Activated CD4-positive, alpha-beta T cell treated with anti-CD3 and anti-CD28 coated beads, Interleukin-2, amount 10 ng/mL, durations not matched to agents 7 days and 5 days (primary cell): ENCODE results near the gene ANGEL1. TPM values are rescaled to one million over a fixed set of nuclear protein-coding genes. Genes with fewer than 3 reads are reported as not detected.

Experiments
- CTCF ChIA-PET: fragments of 350-600 bp; sonication (Branson Sonifier 250); formaldehyde crosslinking; loops from one replicate; lab custom pipeline; 2021; ENCODE audit warnings: antibody characterized with exemption; lab: Charles Lee
- POLR2A ChIA-PET: fragments of 350-600 bp; sonication (Branson Sonifier 250); formaldehyde crosslinking; loops from one replicate; lab custom pipeline; 2021; ENCODE audit warnings: antibody characterized with exemption; lab: Charles Lee
- DNase-seq: peaks from one replicate; pipeline ENCODE4 v3.0.0-alpha.2; 2020
- H3K27ac Mint-ChIP-seq: one replicate; pipeline ENCODE4 v1.8.0; 2021; ENCODE audit warnings: mild to moderate bottlenecking, moderate library complexity, mixed read lengths
- H3K27me3 Mint-ChIP-seq: one replicate; pipeline ENCODE4 v1.8.0; 2021; ENCODE audit warnings: mixed read lengths
- H3K36me3 Mint-ChIP-seq: one replicate; pipeline ENCODE4 v1.8.0; 2021; ENCODE audit warnings: low read depth, mixed read lengths
- H3K4me1 Mint-ChIP-seq: one replicate; pipeline ENCODE4 v1.8.0; 2021; ENCODE audit warnings: mixed read lengths
- H3K4me3 Mint-ChIP-seq: one replicate; pipeline ENCODE4 v1.8.0; 2021; ENCODE audit warnings: mild to moderate bottlenecking, moderate library complexity, mixed read lengths
- H3K9me3 Mint-ChIP-seq: one replicate; pipeline ENCODE4 v1.8.0; 2021; ENCODE audit warnings: mixed read lengths
- total RNA-seq, 2 experiments: library from RNA; stranded (reverse); gene quantifications; one replicate each; pipeline ENCODE4 v1.2.3, GENCODE V29; 2021

Gene ANGEL1
- total RNA-seq, 2 experiments from 2014 or later: 13.7 TPM

- H3K36me3 Mint-ChIP-seq: peaks cover 4% of the 10 kb centered on the region
- H3K27ac Mint-ChIP-seq: peak overlapping the region; percentile 72
- POLR2A ChIA-PET: interaction anchor here (0.7 kb wide), 2 partner anchors 28 to 1930 kb away, joined by 3 to 5 read pairs; no protein-coding TSS in a partner anchor
- CTCF ChIA-PET: interaction anchor here (0.6 to 1.4 kb wide), 7 partner anchors 9 to 624 kb away, joined by 3 to 6 read pairs (median 3); no protein-coding TSS in a partner anchor
- no peaks in the 10 kb centered on the region for H3K9me3 Mint-ChIP-seq
- peak; percentile 41 for DNase-seq
- peak overlapping the region; percentile 82 for H3K4me3 Mint-ChIP-seq
- H3K4me1 Mint-ChIP-seq: peaks cover 27% of the 10 kb centered on the region
- no peaks in the 10 kb centered on the region for H3K27me3 Mint-ChIP-seq
Observed at GRCh38 chr14:76810953-76811400, 1.7 kb downstream of the ANGEL1 start.

DNA sequence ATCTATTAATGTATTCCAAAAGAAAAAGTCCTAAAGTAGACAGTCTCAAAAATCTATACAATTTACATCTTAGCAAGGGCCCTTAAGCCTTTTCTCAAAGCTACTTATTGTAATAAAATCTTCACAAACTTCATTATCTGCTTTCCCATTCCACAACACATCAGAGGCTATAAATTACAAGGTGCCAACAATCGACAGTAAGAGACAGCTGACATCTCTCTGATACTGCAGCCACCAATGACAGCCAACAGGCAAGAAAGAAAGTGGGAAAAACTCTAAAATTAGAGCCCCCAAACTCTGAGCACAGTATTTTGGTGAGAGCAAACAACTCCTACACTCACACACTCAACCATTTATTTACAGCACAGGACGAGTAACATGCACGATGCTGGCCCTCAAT is 2.2 kb downstream of the ANGEL1 start:
- H3K9me3 Mint-ChIP-seq: no peaks in the 10 kb centered on the region
- H3K27me3 Mint-ChIP-seq: no peaks in the 10 kb centered on the region
- peaks cover 27% of the 10 kb centered on the region for H3K4me1 Mint-ChIP-seq
- H3K36me3 Mint-ChIP-seq: peaks cover 4% of the 10 kb centered on the region
- CTCF ChIA-PET: interaction anchor here (0.6 to 1.3 kb wide), 7 partner anchors 12 to 111 kb away, joined by 3 to 5 read pairs (median 3); no protein-coding TSS in a partner anchor
- H3K4me3 Mint-ChIP-seq: peak overlapping the region; percentile 82
- DNase-seq: no peak
- peak overlapping the region; percentile 72 for H3K27ac Mint-ChIP-seq
- POLR2A ChIA-PET: interaction anchor here (0.7 kb wide), 1 partner anchor 1930 kb away, joined by 3 read pairs; no protein-coding TSS in a partner anchor

DNA sequence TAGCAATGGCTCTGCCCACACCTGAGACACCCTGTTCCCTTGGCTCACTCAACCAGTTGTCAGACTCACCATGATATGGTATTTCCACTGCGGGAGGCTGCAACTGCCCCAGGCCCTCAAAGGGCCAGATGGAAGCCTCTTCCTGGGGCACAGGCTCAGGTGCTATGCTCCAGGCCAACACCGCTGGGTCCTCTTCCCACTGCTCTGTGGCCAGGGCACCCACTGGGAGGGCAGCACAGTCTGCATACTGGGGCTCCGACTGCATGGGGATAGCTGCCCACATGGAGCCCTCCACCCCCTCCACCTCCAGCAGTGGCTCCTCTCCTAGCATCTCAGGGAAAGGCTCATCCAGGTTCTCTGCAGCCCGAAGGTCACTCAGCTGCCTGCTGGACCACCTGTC is 3.7 kb downstream of the ANGEL1 start:
- no peak overlapping the region for H3K27ac Mint-ChIP-seq

DNA sequence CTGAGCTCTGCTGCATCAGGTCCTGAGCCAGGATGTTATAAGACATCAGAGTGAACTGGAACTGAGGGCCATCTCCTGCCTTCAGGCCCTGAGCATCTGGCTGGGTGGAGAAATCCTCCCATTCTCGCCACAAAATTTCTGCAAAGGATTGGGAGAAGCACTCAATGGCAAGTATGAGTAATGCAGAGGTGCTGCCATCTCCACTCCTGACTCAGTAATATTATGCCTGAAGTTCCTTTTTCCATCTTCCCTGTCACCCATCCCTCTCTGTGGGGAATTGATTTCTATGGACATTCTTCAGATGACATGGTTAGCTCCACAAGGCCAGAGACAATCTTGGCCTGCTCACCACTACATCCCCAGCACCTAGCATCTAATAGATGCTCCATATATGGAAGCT is 4.7 kb downstream of the ANGEL1 start:
- H3K27ac Mint-ChIP-seq: no peak overlapping the region
- DNase-seq: no peak
- H3K4me1 Mint-ChIP-seq: peaks cover 24% of the 10 kb centered on the region
- H3K9me3 Mint-ChIP-seq: no peaks in the 10 kb centered on the region
- POLR2A ChIA-PET: interaction anchor here (0.7 kb wide), 1 partner anchor 38 kb away, joined by 3 read pairs; no protein-coding TSS in a partner anchor
- H3K27me3 Mint-ChIP-seq: no peaks in the 10 kb centered on the region
- no peak overlapping the region for H3K4me3 Mint-ChIP-seq
- CTCF ChIA-PET: interaction anchor here (2.3 kb wide), 1 partner anchor 98 kb away, joined by 5 read pairs; no protein-coding TSS in a partner anchor
- H3K36me3 Mint-ChIP-seq: peaks cover 14% of the 10 kb centered on the region

More for the DNA sequence above, 3.7 kb downstream of the ANGEL1 start:
- no peaks in the 10 kb centered on the region for H3K9me3 Mint-ChIP-seq
- ChIA-PET CTCF (interaction anchor here (1.3 to 2.3 kb wide), 2 partner anchors 28 to 99 kb away, joined by 3 to 5 read pairs; no protein-coding TSS in a partner anchor), POLR2A (no interaction called here)
- DNase-seq: no peak
- peaks cover 5% of the 10 kb centered on the region for H3K36me3 Mint-ChIP-seq
- peaks cover 27% of the 10 kb centered on the region for H3K4me1 Mint-ChIP-seq
- no peak overlapping the region for H3K4me3 Mint-ChIP-seq
- H3K27me3 Mint-ChIP-seq: no peaks in the 10 kb centered on the region

DNA sequence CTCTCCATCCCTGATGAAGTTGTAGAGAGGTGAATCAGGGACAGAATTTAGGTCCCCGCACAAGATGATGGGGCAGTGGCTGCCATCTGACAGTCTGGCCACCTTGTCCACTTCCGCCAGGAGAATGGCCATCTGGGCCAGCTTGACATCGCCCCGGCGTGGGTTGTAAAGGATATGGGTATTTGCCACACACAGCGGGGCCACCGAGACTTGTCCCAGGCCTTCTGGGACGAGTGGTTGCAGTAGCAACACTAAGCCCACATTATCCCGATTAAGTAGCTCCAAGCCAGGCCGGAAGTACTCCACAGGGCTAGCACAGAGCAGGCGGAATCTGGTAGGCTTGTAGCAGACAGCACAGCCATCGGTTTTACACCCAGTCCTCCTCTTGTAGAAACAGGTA is 6.2 kb downstream of the ANGEL1 start:
- Mint-ChIP-seq H3K4me3 (no peak overlapping the region), H3K4me1 (peaks cover 15% of the 10 kb centered on the region), H3K9me3 (no peaks in the 10 kb centered on the region), H3K27me3 (no peaks in the 10 kb centered on the region), H3K36me3 (peaks cover 26% of the 10 kb centered on the region), H3K27ac (no peak overlapping the region)
- POLR2A ChIA-PET: no interaction called here
- DNase-seq: no peak
- CTCF ChIA-PET: interaction anchor here (0.6 to 1.7 kb wide), 3 partner anchors 21 to 371 kb away, joined by 3 to 6 read pairs (median 4); no protein-coding TSS in a partner anchor

GRCh38 chr14:76793956-76794355 is 18.7 kb downstream of the ANGEL1 start:
- POLR2A ChIA-PET: no interaction called here

DNA sequence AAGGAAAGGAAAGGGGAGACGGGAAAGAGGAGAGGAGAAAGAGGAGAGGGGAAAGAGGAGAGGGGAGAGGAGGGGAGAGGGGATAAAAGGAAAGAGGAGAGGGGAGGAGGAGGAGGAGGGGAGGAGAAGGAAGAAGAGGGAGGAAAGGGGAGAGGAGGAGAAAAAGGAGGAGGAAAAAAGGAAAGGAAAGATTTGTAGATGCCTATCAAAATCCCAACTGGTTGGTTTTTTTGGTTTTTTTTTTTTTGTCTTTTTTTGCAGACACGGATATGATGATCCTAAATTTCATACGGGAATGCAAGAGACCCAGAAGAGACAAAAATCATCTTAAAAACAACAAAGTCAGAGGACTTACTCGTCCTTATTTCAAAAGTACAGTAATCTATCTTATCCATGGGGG is 19.4 kb downstream of the ANGEL1 start:
- no peak for DNase-seq
- peaks cover 7% of the 10 kb centered on the region for H3K36me3 Mint-ChIP-seq

More at GRCh38 chr14:76793956-76794355, 18.7 kb downstream of the ANGEL1 start:
- Mint-ChIP-seq H3K4me1 (no peaks in the 10 kb centered on the region), H3K27ac (no peak overlapping the region), H3K9me3 (no peaks in the 10 kb centered on the region), H3K36me3 (peaks cover 4% of the 10 kb centered on the region), H3K27me3 (no peaks in the 10 kb centered on the region), H3K4me3 (no peak overlapping the region)
- DNase-seq: no peak
- CTCF ChIA-PET: no interaction called here

DNA sequence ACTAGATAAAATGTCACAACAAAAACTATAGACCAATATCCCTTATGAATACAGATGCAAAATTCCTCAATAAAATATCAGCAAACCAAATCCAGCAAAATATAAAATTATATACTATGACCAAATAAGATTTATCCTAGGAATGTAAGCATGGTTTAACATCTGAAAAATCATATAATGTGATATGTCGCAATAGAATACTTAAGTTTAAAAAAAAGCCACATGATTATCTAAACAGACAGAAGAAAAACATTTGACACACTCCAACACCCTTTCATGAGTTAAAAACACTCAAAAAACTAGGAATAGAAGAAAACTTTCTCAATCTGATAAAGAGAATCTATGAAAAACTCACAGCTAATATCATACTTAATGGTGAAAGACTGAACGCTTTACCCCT is 20.3 kb downstream of the ANGEL1 start:
- CTCF ChIA-PET: no interaction called here
- Mint-ChIP-seq H3K27me3 (no peaks in the 10 kb centered on the region), H3K4me1 (no peaks in the 10 kb centered on the region), H3K27ac (no peak overlapping the region), H3K9me3 (no peaks in the 10 kb centered on the region), H3K4me3 (no peak overlapping the region), H3K36me3 (peaks cover 7% of the 10 kb centered on the region)
- DNase-seq: no peak
- POLR2A ChIA-PET: no interaction called here

More for the DNA sequence above, 19.4 kb downstream of the ANGEL1 start:
- H3K4me1 Mint-ChIP-seq: no peaks in the 10 kb centered on the region
- no peak overlapping the region for H3K27ac Mint-ChIP-seq
- H3K9me3 Mint-ChIP-seq: no peaks in the 10 kb centered on the region
- CTCF ChIA-PET: no interaction called here
- POLR2A ChIA-PET: no interaction called here
- no peaks in the 10 kb centered on the region for H3K27me3 Mint-ChIP-seq
- no peak overlapping the region for H3K4me3 Mint-ChIP-seq

DNA sequence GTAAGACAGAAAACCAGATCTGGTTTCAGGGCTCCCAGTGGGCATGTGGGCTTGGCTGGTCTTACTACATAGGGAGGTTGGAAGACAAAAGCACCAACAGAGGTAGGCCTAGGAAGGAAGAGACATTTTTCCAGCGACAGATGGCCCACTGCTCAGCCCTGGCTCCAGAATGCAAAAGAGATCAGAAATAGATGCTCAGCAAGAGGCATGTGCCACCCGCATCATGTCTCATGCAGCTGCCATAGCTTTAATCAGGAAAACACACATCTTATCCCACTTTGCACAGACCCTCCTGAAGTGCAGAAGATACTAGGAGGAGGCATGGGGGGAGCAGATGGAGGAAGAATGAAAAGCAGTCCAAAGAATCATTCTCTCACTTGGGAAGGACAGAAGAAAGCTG is 26.1 kb downstream of the ANGEL1 start:
- POLR2A ChIA-PET: no interaction called here
- Mint-ChIP-seq H3K36me3 (peaks cover 6% of the 10 kb centered on the region), H3K4me1 (peaks cover 36% of the 10 kb centered on the region), H3K9me3 (no peaks in the 10 kb centered on the region), H3K4me3 (no peak overlapping the region), H3K27ac (no peak overlapping the region), H3K27me3 (no peaks in the 10 kb centered on the region)
- CTCF ChIA-PET: no interaction called here
- DNase-seq: no peak

GRCh38 chr14:76784881-76785280 is 27.8 kb downstream of the ANGEL1 start:
- Mint-ChIP-seq H3K27ac (no peak overlapping the region), H3K4me1 (peaks cover 45% of the 10 kb centered on the region), H3K27me3 (no peaks in the 10 kb centered on the region), H3K9me3 (no peaks in the 10 kb centered on the region), H3K36me3 (peaks cover 6% of the 10 kb centered on the region), H3K4me3 (no peak overlapping the region)
- CTCF ChIA-PET: interaction anchor here (0.7 to 3.1 kb wide), 13 partner anchors 9 to 78 kb away, joined by 3 to 17 read pairs (median 6); partner anchors contain the start of gene ANGEL1
- POLR2A ChIA-PET: interaction anchor here (0.6 kb wide), 1 partner anchor 95 kb away, joined by 3 read pairs; no protein-coding TSS in a partner anchor
- DNase-seq: peak; percentile 63

DNA sequence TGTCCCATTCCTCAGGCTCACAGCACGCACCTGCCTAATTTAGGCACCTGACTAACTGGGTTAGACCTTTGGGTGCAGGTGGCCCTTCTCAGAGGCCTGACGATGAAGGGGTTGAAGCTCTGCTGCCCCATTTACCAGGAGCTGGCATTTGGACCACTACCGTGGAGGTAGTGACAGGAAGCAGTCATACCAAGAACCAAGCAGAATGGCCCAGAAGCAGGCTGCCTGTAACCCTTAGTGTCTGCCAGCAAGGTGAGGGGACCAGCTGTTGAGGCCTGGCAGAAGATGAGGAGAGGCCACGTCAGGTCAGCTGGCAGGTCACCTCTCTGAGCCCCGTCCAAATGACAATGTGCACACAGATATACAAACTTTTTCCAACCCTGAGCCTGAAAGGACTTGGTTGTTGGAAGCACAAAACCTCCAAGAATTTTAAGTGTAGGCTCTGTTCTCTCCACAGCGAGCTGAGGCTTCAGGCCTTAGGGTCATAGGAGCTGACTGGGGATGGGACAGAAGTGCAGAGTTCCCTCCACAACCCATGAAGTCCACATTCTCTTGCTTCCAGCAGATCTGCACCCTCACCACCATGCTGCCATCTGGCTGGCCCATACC is 28.3 kb downstream of the ANGEL1 start:
- CTCF ChIA-PET: interaction anchor here (0.8 to 3.1 kb wide), 12 partner anchors 8 to 78 kb away, joined by 3 to 17 read pairs (median 6); partner anchors contain the start of gene ANGEL1
- POLR2A ChIA-PET: no interaction called here
- H3K9me3 Mint-ChIP-seq: no peaks in the 10 kb centered on the region
- peak overlapping the region; percentile 63 for H3K27ac Mint-ChIP-seq
- H3K4me3 Mint-ChIP-seq: no peak overlapping the region
- no peaks in the 10 kb centered on the region for H3K27me3 Mint-ChIP-seq
- peaks cover 45% of the 10 kb centered on the region for H3K4me1 Mint-ChIP-seq
- H3K36me3 Mint-ChIP-seq: peaks cover 6% of the 10 kb centered on the region
- no peak for DNase-seq

DNA sequence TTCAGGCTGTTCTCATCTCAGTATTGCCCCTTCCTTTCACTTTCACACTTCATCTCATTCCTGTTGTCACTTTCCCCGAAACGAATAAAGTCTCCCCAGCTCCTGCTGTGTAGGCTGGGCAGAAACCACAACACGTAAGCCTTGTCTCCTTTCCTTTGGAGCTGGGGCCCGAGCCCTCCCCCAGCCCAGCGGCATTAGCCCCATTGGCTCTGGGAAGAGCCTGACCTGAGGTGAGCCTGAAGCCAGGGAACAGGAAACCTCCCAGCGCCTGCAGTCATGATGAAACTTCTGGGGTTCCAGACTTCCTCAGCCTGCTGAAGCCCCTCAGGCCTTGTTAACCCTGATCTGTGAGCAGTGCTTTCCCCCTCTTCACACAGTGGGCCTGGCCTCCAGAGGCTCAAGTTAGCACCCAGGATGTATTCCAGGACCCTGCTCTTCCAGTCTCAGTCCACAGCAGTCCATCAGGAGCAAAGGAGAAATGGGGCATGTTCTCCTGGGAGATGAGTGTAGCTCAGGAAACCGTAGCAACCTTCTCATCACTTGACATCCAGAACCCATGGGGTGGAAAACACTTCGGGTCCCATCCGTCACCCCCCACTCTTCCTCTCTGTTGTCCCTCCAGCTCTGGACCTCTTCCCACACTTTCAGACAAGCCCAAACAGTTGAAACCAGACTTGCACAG is 29.7 kb downstream of the ANGEL1 start:
- Mint-ChIP-seq H3K4me1 (peaks cover 47% of the 10 kb centered on the region), H3K36me3 (peaks cover 3% of the 10 kb centered on the region), H3K27me3 (no peaks in the 10 kb centered on the region), H3K4me3 (no peak overlapping the region), H3K27ac (peak overlapping the region; percentile 39), H3K9me3 (no peaks in the 10 kb centered on the region)
- ChIA-PET POLR2A (interaction anchor here (1.0 kb wide), 1 partner anchor 28 kb away, joined by 5 read pairs; no protein-coding TSS in a partner anchor), CTCF (interaction anchor here (0.6 to 3.1 kb wide), 7 partner anchors 12 to 77 kb away, joined by 3 to 14 read pairs (median 5); no protein-coding TSS in a partner anchor)
- no peak for DNase-seq
